ENCODE measurements around the gene DGCR2.

- TF ChIP-seq GATA3 (IDR thresholded peaks at IDR 0.05; ENCODE audit: low read depth, low read length): no peak
- TF ChIP-seq GATA2 (IDR thresholded peaks at IDR 0.05; ENCODE audit: low read depth, low read length): no peak
Observed at GRCh38 chr22:19050117-19050516, 72.1 kb downstream of the DGCR2 start.
